Endometrium (tissue), 2 donors: ENCODE data around the gene ATP4B.

Experiments
- FAIRE-seq: peaks from 2 replicates; lab custom pipeline; 2012; peaks lifted over from hg19 to GRCh38; lab: Jason Lieb, UNC
- donor health status: control.
- donor health status: control.

The ATP4B gene

GRCh38 chr13:113605866-113606438 lies 52.0 kb downstream of the ATP4B start:
- no peak for FAIRE-seq

DNA sequence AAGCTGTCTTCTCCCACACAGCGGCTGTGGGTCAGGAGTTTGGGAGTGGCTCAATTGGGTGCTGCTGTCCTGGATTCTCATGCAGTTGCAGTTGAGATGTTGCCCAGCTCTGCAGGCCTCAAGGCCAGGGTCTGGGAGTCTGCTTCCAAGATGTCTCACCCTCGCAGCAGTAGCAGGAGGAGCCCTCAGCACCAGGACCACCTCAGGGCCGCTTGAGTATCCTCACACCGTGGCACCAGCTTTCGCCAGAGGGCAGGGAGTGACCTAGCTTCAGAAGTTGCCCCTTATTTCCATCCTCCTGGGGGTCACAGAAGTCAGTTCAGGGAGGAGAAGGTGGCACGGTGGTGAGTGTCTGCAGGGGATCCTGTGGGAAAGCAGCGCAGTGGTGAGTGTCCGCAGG lies 52.5 kb downstream of the ATP4B start:
- FAIRE-seq: no peak

DNA sequence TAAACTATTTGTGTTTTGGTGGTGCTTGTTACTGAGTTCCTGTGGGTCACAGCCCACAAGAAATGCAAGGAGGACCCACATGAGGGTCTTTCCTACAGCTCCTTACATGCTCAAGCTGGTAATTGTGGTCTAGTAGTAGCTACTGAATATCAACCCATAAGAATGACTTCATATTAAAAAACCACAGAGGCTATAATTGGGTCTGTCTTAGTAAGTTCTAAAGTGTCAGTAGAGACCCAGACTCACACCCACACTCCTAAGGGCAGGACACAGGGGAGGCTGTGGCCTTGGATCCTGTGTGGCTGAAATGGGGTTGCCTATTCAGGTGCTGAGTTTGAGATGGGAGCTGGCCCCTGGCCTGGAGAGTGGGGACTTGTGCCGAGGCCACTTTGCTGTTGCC lies 53.8 kb downstream of the ATP4B start:
- no peak for FAIRE-seq

DNA sequence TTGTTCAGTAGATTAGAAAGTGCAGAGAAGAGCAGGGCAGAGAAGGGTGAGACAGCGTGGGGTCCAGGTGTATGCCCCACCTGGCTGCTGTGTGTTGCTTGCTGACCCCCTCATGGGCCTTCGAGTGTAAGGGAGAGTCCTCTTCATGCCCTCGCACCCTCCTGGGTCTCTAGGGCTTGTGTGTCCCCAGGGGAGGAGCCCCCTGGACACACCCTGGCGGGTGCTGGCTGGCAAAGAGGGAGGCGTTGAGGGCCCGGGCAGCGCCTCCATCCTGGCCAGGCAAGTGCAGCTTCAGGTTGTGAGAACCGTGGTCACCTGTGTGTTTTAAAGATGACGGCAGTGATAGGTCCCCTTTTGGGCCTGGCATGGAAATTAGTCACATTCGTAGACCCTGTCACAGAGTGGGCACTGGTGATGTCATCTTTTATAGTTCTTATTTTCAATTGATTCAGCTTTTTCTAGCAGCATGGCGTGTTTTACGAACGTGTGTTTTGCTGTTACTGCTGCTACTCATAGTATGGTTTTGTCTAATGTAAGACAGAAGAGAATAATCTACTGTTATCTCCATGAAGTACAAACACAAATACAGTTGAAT lies 54.8 kb downstream of the ATP4B start:
- no peak for FAIRE-seq

GRCh38 chr13:113602291-113602988 lies 55.6 kb downstream of the ATP4B start:
- no peak for FAIRE-seq

- FAIRE-seq: no peak
Observed at GRCh38 chr13:113601166-113602070, 56.6 kb downstream of the ATP4B start.

- FAIRE-seq: no peak
Observed at GRCh38 chr13:113599391-113599790, 58.6 kb downstream of the ATP4B start.
